PFSK-1 (cell line): ENCODE results near the gene C2orf78.

Experiments used
- FOXP2 ChIP-seq: optimal IDR thresholded peaks from 2 replicates; pipeline ENCODE3; 2011; ENCODE audit warnings: borderline replicate concordance, control low read depth, inconsistent platforms; ENCODE audit not compliant: insufficient read depth; ENCODE audit errors: extremely low read length, extremely low read depth
- POLR2AphosphoS5 ChIP-seq: IDR thresholded peaks from 2 replicates; pipeline ENCODE4 v1.6.1; 2012; ENCODE audit warnings: low read depth, mild to moderate bottlenecking, control low read depth, low read length, moderate library complexity
- REST ChIP-seq, 2 experiments: IDR thresholded peaks; 2 replicates each; pipeline versions ENCODE4 v1.6.1 to v1.8.0; 2011 to 2012; ENCODE audit warnings: low read depth in 2 of 2, low read length in 2 of 2, control low read depth in 1 of 2, inconsistent platforms in 1 of 2, mild to moderate bottlenecking in 1 of 2, moderate library complexity in 1 of 2; ENCODE audit not compliant: insufficient read depth in 1 of 2
- TAF1 ChIP-seq: IDR thresholded peaks from 2 replicates; pipeline ENCODE4 v1.6.1; 2012; ENCODE audit warnings: low read length, control low read depth, borderline replicate concordance; ENCODE audit not compliant: insufficient read depth

- TF ChIP-seq REST (IDR thresholded peaks at IDR 0.05; ENCODE audit: insufficient read depth in 1 of 2, low read depth in 2 of 2, low read length in 2 of 2): no peak
- TF ChIP-seq FOXP2: no peak
- TF ChIP-seq POLR2AphosphoS5: no peak
- no peak for TF ChIP-seq TAF1
Measured at GRCh38 chr2:73749314-73749713, 34.7 kb upstream of the C2orf78 start.
